Erythroblast (primary cell): ENCODE results near the gene NDUFC1.

Experiments
- GATA1 ChIP-seq: IDR thresholded peaks from 2 replicates; pipeline ENCODE4 v1.6.1; 2011; ENCODE audit warnings: low read depth, mild to moderate bottlenecking, control low read depth, low read length, moderate library complexity
- POLR2A ChIP-seq: IDR thresholded peaks from 2 replicates; pipeline ENCODE4 v1.6.1; 2011; ENCODE audit warnings: mild to moderate bottlenecking, low read length

GRCh38 chr4:139299536-139299935, 2.7 kb downstream of the NDUFC1 start:
- no peak for TF ChIP-seq POLR2A
- TF ChIP-seq GATA1, result no peak
